CD4-positive, CD25-positive, alpha-beta regulatory T cell (primary cell): ENCODE results near the gene HNRNPCL2. TPM values are rescaled to one million over a fixed set of nuclear protein-coding genes. Genes with fewer than 3 reads are reported as not detected.
"Not testable (repeated sequence)": the region's sequence is repeated elsewhere in the genome, so short reads cannot be mapped to it uniquely, and the experiment has no call there.

Experiments used
- ATAC-seq, 2 donors: fragments of 150-1000 bp; cut with Tn5 transposase; one replicate each; pipeline ENCODE4 v1.10.0; 2021; ENCODE audit warnings: low read depth in 2 of 2, moderate number of reproducible peaks in 2 of 2, moderate library complexity in 1 of 2
- DNase-seq, 3 donors: peaks; one replicate each; pipeline versions ENCODE4 v3.0.0 to v3.0.0-alpha.2; 2012 to 2022; ENCODE audit warnings: mixed read lengths in 1 of 3
- H3K27ac ChIP-seq: one replicate; pipeline ENCODE4 v1.7.0; 2013; ENCODE audit warnings: mild to moderate bottlenecking, low read length; ENCODE audit not compliant: insufficient read depth, poor library complexity, severe bottlenecking
- H3K27me3 ChIP-seq: one replicate; pipeline ENCODE4 v1.7.0; 2013; ENCODE audit warnings: low read length; ENCODE audit not compliant: control insufficient read depth, insufficient read depth
- H3K36me3 ChIP-seq: one replicate; pipeline ENCODE4 v1.7.0; 2013; ENCODE audit warnings: mild to moderate bottlenecking, low read length, moderate library complexity; ENCODE audit not compliant: control insufficient read depth, insufficient read depth
- H3K4me1 ChIP-seq: 2 replicates; pipeline ENCODE4 v1.7.0; 2013; ENCODE audit warnings: mild to moderate bottlenecking, low read length; ENCODE audit not compliant: insufficient read depth, control insufficient read depth, poor library complexity, severe bottlenecking
- H3K4me3 ChIP-seq: one replicate; pipeline ENCODE4 v1.7.0; 2013; ENCODE audit warnings: low read depth, mild to moderate bottlenecking, low read length, moderate library complexity
- H3K9me3 ChIP-seq, 2 experiments: 1 replicate in 1 of 2; 2 replicates in 1 of 2; pipeline ENCODE4 v1.7.0; 2013; ENCODE audit warnings: low read length in 2 of 2, mild to moderate bottlenecking in 1 of 2, moderate library complexity in 1 of 2; ENCODE audit not compliant: control insufficient read depth in 2 of 2
- H3K27ac Mint-ChIP-seq, 3 donors: one replicate each; pipeline ENCODE4 v1.8.0; 2020 to 2022; ENCODE audit warnings: mild to moderate bottlenecking in 3 of 3, mixed read lengths in 3 of 3, moderate library complexity in 2 of 3
- H3K27me3 Mint-ChIP-seq: one replicate; pipeline ENCODE4 v1.8.0; 2022; ENCODE audit warnings: mild to moderate bottlenecking, mixed read lengths
- H3K36me3 Mint-ChIP-seq: one replicate; pipeline ENCODE4 v1.8.0; 2020; ENCODE audit warnings: mixed read lengths
- H3K4me1 Mint-ChIP-seq, 4 donors: one replicate each; pipeline ENCODE4 v1.8.0; 2020 to 2022; ENCODE audit warnings: mixed read lengths in 4 of 4, mild to moderate bottlenecking in 1 of 4
- H3K4me3 Mint-ChIP-seq, 4 donors: one replicate each; pipeline ENCODE4 v1.8.0; 2020 to 2022; ENCODE audit warnings: mild to moderate bottlenecking in 4 of 4, mixed read lengths in 4 of 4, moderate library complexity in 3 of 4
- H3K9me3 Mint-ChIP-seq, 7 donors: one replicate each; pipeline ENCODE4 v1.8.0; 2020 to 2022; ENCODE audit warnings: mixed read lengths in 7 of 7, mild to moderate bottlenecking in 3 of 7, moderate library complexity in 2 of 7
- polyA plus RNA-seq, 4 donors: library from polyadenylated mRNA; unstranded; fragments of 300-500 nt; fragmentation: Illumina TruSeq; gene quantifications; one replicate each; pipeline ENCODE4 v1.2.3, GENCODE V29; 2021
- total RNA-seq: library from RNA; stranded (reverse); gene quantifications from one replicate; pipeline ENCODE4 v1.2.3, GENCODE V29; 2022

Gene HNRNPCL2
- total RNA-seq, result not detected
- polyA plus RNA-seq, result not detected

DNA sequence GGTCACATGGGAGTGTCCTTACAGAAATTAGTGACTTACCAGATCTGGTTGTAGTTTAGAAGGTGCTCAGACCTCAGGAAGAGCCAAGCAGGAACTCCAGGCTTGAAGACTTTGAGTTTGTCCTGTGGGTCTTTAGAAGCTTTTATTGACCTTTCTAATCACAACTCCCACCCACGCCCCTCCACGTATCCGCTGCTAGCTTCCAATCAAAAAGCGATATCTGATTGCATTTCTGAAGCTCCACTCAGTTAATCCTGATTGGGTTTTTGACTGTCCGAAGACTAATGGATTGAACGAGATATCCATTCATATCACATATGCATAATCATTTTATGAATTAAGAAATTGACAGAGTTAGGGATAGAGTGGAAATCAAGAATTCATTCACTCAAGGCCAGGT, at the start of gene HNRNPCL2:
TSS of gene HNRNPCL2 (minus strand) at position 101 of the 400 bp plus-strand sequence. CDS start 454 bp downstream, outside the sequence.
- H3K36me3 Mint-ChIP-seq, H3K36me3 ChIP-seq, ATAC-seq, H3K4me1 ChIP-seq, H3K9me3 Mint-ChIP-seq, H3K4me3 Mint-ChIP-seq, H3K27me3 Mint-ChIP-seq, H3K27ac Mint-ChIP-seq, H3K4me3 ChIP-seq, DNase-seq, H3K4me1 Mint-ChIP-seq, H3K27ac ChIP-seq, H3K9me3 ChIP-seq, H3K27me3 ChIP-seq: not testable (repeated sequence)

- not testable (repeated sequence) for ATAC-seq, H3K9me3 ChIP-seq, DNase-seq, H3K9me3 Mint-ChIP-seq, H3K27me3 Mint-ChIP-seq, H3K36me3 Mint-ChIP-seq, H3K27ac Mint-ChIP-seq, H3K4me1 Mint-ChIP-seq, H3K4me3 Mint-ChIP-seq, H3K4me1 ChIP-seq, H3K36me3 ChIP-seq, H3K27me3 ChIP-seq, H3K27ac ChIP-seq, H3K4me3 ChIP-seq
Observed at GRCh38 chr1:13165531-13165930, 48.9 kb upstream of the HNRNPCL2 start, which contains the start of gene HNRNPCL4. HNRNPCL4 (minus strand) TSS chr1:13165631; CDS start chr1:13165467, 164 bp downstream.

- not testable (repeated sequence) for H3K27ac ChIP-seq, H3K4me3 ChIP-seq, H3K27me3 ChIP-seq, DNase-seq, H3K27me3 Mint-ChIP-seq, H3K4me1 ChIP-seq, H3K4me1 Mint-ChIP-seq, H3K9me3 ChIP-seq, ATAC-seq, H3K4me3 Mint-ChIP-seq, H3K36me3 ChIP-seq, H3K27ac Mint-ChIP-seq, H3K36me3 Mint-ChIP-seq, H3K9me3 Mint-ChIP-seq
Observed at GRCh38 chr1:13155909-13156308, 39.3 kb upstream of the HNRNPCL2 start, which contains the start of gene PRAMEF26. PRAMEF26 (minus strand) TSS chr1:13156009; CDS start chr1:13153095, 2,914 bp downstream.

DNA sequence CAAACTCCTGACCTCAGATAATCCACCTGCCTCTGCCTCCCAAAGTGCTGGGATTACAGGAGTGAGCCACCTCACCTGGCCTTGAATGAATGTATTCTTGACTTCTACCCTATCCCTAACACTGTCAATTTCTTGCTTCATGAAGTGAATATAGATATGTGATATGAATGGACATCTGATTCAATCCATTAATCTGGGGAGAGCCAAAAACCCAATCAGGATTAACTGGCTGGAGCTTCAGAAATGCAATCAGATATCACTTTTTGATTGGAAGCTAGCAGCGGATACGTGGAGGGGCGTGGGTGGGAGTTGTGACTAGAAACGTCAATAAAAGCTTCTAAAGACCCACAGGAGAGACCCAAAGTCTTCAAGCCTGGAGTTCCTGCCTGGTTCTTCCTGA, 46.2 kb downstream of the HNRNPCL2 start, which contains the start of gene PRAMEF25:
TSS of gene PRAMEF25 (plus strand) at position 301 of the 400 bp plus-strand sequence. CDS start 2,920 bp downstream, outside the sequence.
- not testable (repeated sequence) for H3K27me3 Mint-ChIP-seq, H3K9me3 Mint-ChIP-seq, H3K4me3 ChIP-seq, H3K4me1 ChIP-seq, H3K36me3 ChIP-seq, H3K9me3 ChIP-seq, H3K36me3 Mint-ChIP-seq, ATAC-seq, H3K4me3 Mint-ChIP-seq, H3K27ac ChIP-seq, DNase-seq, H3K27me3 ChIP-seq, H3K27ac Mint-ChIP-seq, H3K4me1 Mint-ChIP-seq

Other genes with a start within 250 kb of the HNRNPCL2 start
- gene PRAMEF4, start 230.7 kb downstream of the HNRNPCL2 start, total RNA-seq, result not detected
- gene PRAMEF4, start 230.7 kb downstream of the HNRNPCL2 start, polyA plus RNA-seq, result not detected
- gene PRAMEF10, start 218.6 kb downstream of the HNRNPCL2 start, total RNA-seq, result not detected
- not detected for gene PRAMEF10, start 218.6 kb downstream of the HNRNPCL2 start, polyA plus RNA-seq
- not detected for gene PRAMEF7, start 200.2 kb downstream of the HNRNPCL2 start, total RNA-seq
- gene PRAMEF7, start 200.2 kb downstream of the HNRNPCL2 start, polyA plus RNA-seq, result not detected
- gene PRAMEF6, start 169.3 kb downstream of the HNRNPCL2 start, total RNA-seq, result not detected
- gene PRAMEF6, start 169.3 kb downstream of the HNRNPCL2 start, polyA plus RNA-seq, result not detected
- not detected for gene PRAMEF27, start 60.3 kb downstream of the HNRNPCL2 start, total RNA-seq
- not detected for gene PRAMEF27, start 60.3 kb downstream of the HNRNPCL2 start, polyA plus RNA-seq
- gene HNRNPCL3, start 56.1 kb downstream of the HNRNPCL2 start, total RNA-seq, result not detected
- gene HNRNPCL3, start 56.1 kb downstream of the HNRNPCL2 start, polyA plus RNA-seq, result not detected
- not detected for gene PRAMEF25, start 46.1 kb downstream of the HNRNPCL2 start, total RNA-seq
- not detected for gene PRAMEF25, start 46.1 kb downstream of the HNRNPCL2 start, polyA plus RNA-seq
- not detected for gene PRAMEF26, start 39.2 kb upstream of the HNRNPCL2 start, total RNA-seq
- not detected for gene PRAMEF26, start 39.2 kb upstream of the HNRNPCL2 start, polyA plus RNA-seq
- gene HNRNPCL4, start 48.8 kb upstream of the HNRNPCL2 start, total RNA-seq, result not detected
- gene HNRNPCL4, start 48.8 kb upstream of the HNRNPCL2 start, polyA plus RNA-seq, result not detected
- gene PRAMEF9, start 55.0 kb upstream of the HNRNPCL2 start, total RNA-seq, result not detected
- gene PRAMEF9, start 55.0 kb upstream of the HNRNPCL2 start, polyA plus RNA-seq, result not detected
- gene PRAMEF13, start 84.6 kb upstream of the HNRNPCL2 start, total RNA-seq, result not detected
- not detected for gene PRAMEF13, start 84.6 kb upstream of the HNRNPCL2 start, polyA plus RNA-seq
- gene PRAMEF18, start 109.3 kb upstream of the HNRNPCL2 start, total RNA-seq, result not detected
- gene PRAMEF18, start 109.3 kb upstream of the HNRNPCL2 start, polyA plus RNA-seq, result not detected
- not detected for gene PRAMEF5, start 137.3 kb upstream of the HNRNPCL2 start, total RNA-seq
- not detected for gene PRAMEF5, start 137.3 kb upstream of the HNRNPCL2 start, polyA plus RNA-seq
- gene PRAMEF8, start 168.3 kb upstream of the HNRNPCL2 start, total RNA-seq, result not detected
- gene PRAMEF8, start 168.3 kb upstream of the HNRNPCL2 start, polyA plus RNA-seq, result not detected
- gene PRAMEF33, start 186.7 kb upstream of the HNRNPCL2 start, total RNA-seq, result not detected
- not detected for gene PRAMEF33, start 186.7 kb upstream of the HNRNPCL2 start, polyA plus RNA-seq
- gene PRAMEF15, start 198.7 kb upstream of the HNRNPCL2 start, total RNA-seq, result not detected
- gene PRAMEF15, start 198.7 kb upstream of the HNRNPCL2 start, polyA plus RNA-seq, result not detected
- not detected for gene PRAMEF14, start 230.3 kb upstream of the HNRNPCL2 start, total RNA-seq
- gene PRAMEF14, start 230.3 kb upstream of the HNRNPCL2 start, polyA plus RNA-seq, result not detected